MCF 10A (cell line): ENCODE results near the gene C19orf12. TPM values are rescaled to one million over a fixed set of nuclear protein-coding genes. Genes with fewer than 3 reads are reported as not detected.

Experiments
- BruUV-seq: library from RNA; stranded (reverse); fragments of 400-500 nt; replicated peaks from 2 replicates; lab custom pipeline; 2021; lab: Mats Ljungman, UMichigan
- CTCF ChIA-PET: fragments of 300-600 bp; sonication (Branson Sonifier 250); formaldehyde crosslinking; extraction: SDS; loops from one replicate; lab custom pipeline; 2021; ENCODE audit warnings: antibody characterized with exemption, inconsistent platforms; lab: Yijun Ruan, JAX
- POLR2A ChIA-PET: fragments of 300-600, 350-650 bp; sonication (Branson Sonifier 250); formaldehyde crosslinking; extraction: SDS; loops from one replicate; lab custom pipeline; 2020; ENCODE audit warnings: antibody characterized with exemption, inconsistent platforms; lab: Yijun Ruan, JAX
- DNase-seq: peaks from one replicate; pipeline ENCODE4 v3.0.0-alpha.2; 2018; ENCODE audit not compliant: unreplicated experiment
- H3K27ac Mint-ChIP-seq: one replicate; pipeline ENCODE4 v1.8.0; 2022; ENCODE audit warnings: mild to moderate bottlenecking, low read depth, mixed read lengths; ENCODE audit not compliant: unreplicated experiment
- H3K27me3 Mint-ChIP-seq: one replicate; pipeline ENCODE4 v1.8.0; 2022; ENCODE audit warnings: mixed read lengths; ENCODE audit not compliant: insufficient read depth, unreplicated experiment
- H3K36me3 Mint-ChIP-seq: one replicate; pipeline ENCODE4 v1.8.0; 2022; ENCODE audit warnings: mild to moderate bottlenecking, moderate library complexity, mixed read lengths; ENCODE audit not compliant: insufficient read depth, unreplicated experiment
- H3K4me1 Mint-ChIP-seq: one replicate; pipeline ENCODE4 v1.8.0; 2022; ENCODE audit warnings: mixed read lengths; ENCODE audit not compliant: insufficient read depth, unreplicated experiment
- H3K4me3 Mint-ChIP-seq: one replicate; pipeline ENCODE4 v1.8.0; 2022; ENCODE audit warnings: mild to moderate bottlenecking, moderate library complexity, mixed read lengths; ENCODE audit not compliant: unreplicated experiment
- H3K9me3 Mint-ChIP-seq: one replicate; pipeline ENCODE4 v1.8.0; 2022; ENCODE audit warnings: mixed read lengths; ENCODE audit not compliant: unreplicated experiment
- intact Hi-C: fragments of 100-400 bp; cut with micrococcal nuclease; formaldehyde crosslinking; loops from 2 replicates; pipeline ENCODE4 v1.14.1; 2022
- total RNA-seq: library from RNA; stranded (reverse); gene quantifications from 2 replicates; pipeline ENCODE4 v1.2.3, GENCODE V29; 2022
- TF ChIP-seq, protein P1 (sequence below): fragments of 200-600 bp; IDR thresholded peaks from one replicate; pipeline ENCODE4 v1.8.0; 2022; ENCODE audit warnings: antibody characterized with exemption, mild to moderate bottlenecking; ENCODE audit not compliant: unreplicated experiment

C19orf12 gene
- total RNA-seq, 1 experiment from 2014 or later: 21.6 TPM

DNA sequence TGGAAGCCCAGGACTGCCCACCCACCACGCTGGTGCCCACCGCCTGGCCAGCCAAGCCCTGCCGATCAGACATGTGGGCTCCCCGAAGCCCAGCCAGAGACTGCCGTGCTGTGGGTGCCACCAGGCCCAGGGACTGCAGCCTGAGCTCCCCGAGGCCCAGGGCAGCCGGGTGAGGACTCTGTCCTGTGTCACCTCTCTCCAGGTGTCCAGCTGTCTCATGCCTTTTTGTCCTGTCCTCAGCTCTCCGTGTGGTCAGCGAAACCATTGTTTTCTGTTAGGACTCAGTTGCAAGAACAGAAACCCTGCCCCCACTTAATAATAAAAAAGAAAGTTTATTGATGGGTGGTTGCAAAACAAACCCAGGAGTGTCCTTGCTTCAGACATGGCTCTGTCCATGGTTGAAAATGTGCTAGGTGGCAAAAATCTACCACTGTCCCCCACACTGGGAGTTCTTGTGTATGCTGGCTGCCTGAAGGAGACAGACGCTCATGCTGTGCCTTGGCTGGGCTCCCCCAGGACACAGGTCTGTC lies 39.9 kb downstream of the C19orf12 start:
- DNase-seq: no peak
- TF ChIP-seq, protein P1, sequence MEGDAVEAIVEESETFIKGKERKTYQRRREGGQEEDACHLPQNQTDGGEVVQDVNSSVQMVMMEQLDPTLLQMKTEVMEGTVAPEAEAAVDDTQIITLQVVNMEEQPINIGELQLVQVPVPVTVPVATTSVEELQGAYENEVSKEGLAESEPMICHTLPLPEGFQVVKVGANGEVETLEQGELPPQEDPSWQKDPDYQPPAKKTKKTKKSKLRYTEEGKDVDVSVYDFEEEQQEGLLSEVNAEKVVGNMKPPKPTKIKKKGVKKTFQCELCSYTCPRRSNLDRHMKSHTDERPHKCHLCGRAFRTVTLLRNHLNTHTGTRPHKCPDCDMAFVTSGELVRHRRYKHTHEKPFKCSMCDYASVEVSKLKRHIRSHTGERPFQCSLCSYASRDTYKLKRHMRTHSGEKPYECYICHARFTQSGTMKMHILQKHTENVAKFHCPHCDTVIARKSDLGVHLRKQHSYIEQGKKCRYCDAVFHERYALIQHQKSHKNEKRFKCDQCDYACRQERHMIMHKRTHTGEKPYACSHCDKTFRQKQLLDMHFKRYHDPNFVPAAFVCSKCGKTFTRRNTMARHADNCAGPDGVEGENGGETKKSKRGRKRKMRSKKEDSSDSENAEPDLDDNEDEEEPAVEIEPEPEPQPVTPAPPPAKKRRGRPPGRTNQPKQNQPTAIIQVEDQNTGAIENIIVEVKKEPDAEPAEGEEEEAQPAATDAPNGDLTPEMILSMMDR: no peak
- Mint-ChIP-seq H3K4me1 (peaks cover 18% of the 10 kb centered on the region), H3K9me3 (no peaks in the 10 kb centered on the region), H3K27me3 (no peaks in the 10 kb centered on the region), H3K4me3 (no peak overlapping the region), H3K27ac (no peak overlapping the region), H3K36me3 (peaks cover 14% of the 10 kb centered on the region)
- ChIA-PET CTCF (interaction anchor here (0.6 kb wide), 1 partner anchor 41 kb away, joined by 4 read pairs; no protein-coding TSS in a partner anchor), POLR2A (no interaction called here)
- intact Hi-C loops: no loop called here
- no TSS peak for BruUV-seq

DNA sequence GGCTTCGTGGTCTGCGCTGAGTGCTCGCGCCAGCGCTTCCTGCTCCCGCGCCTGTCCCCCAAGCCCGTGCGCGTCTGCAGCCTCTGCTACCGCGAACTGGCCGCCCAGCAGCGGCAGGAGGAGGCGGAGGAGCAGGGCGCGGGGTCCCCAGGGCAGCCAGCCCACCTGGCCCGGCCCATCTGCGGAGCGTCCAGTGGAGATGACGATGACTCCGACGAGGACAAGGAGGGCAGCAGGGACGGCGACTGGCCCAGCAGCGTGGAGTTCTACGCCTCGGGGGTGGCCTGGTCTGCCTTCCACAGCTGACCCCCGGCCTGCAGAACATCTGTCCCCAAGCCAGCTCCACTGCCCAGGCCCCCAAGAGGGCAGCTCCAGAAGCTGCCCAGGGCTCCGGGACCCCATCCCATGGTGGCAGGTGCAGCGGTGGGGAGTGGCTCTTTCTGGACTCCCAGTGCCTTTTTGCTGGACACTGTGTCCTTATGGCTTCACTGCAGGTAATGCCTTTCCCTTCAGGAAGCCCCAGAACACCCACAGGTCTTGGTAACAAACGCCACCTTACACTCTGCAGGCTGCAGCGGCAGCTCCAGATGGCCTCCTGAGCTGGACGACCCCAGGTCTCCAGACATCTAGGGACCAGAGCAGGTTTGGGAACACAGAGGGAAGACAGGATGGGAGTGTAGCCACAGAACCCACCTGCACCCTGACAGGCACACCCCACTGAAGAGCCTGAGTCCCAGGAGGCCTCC lies 40.5 kb downstream of the C19orf12 start:
- BruUV-seq: no TSS peak
- TF ChIP-seq, protein P1: no peak
- Mint-ChIP-seq H3K36me3 (peaks cover 14% of the 10 kb centered on the region), H3K4me3 (no peak overlapping the region), H3K27ac (no peak overlapping the region), H3K4me1 (peaks cover 18% of the 10 kb centered on the region), H3K9me3 (no peaks in the 10 kb centered on the region), H3K27me3 (no peaks in the 10 kb centered on the region)
- DNase-seq: no peak
- ChIA-PET POLR2A (no interaction called here), CTCF (no interaction called here)
- intact Hi-C loops: no loop called here

DNA sequence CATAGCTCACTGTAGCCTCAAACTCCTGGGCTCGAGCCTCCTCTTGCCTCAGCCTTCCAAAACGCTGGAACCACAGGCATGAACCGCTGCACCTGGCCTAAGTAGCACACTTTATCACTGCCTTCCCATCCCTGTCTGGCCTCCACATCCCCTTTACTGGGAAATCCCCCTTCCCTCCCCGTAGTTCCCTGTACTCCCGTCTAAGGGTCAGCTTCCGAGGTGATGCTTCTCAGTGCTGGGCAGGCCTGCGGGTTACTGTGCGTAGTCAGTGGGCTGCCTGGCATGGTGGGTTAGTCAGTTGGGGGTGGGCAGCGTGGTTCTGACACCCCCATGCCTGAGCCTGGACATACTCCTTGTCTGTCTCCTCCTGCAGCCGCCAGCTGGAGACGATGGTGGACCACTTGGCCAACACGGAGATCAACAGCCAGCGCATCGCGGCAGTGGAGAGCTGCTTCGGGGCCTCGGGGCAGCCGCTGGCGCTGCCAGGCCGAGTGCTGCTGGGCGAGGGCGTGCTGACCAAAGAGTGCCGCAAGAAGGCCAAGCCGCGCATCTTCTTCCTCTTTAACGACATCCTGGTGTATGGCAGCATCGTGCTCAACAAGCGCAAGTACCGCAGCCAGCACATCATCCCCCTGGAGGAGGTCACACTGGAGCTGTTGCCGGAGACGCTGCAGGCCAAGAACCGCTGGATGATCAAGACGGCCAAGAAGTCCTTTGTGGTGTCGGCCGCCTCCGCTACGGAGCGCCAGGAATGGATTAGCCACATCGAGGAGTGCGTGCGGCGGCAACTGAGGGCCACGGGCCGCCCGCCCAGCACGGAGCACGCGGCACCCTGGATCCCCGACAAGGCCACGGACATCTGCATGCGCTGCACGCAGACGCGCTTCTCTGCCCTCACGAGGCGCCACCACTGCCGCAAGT lies 41.4 kb downstream of the C19orf12 start:
- no peak for DNase-seq
- ChIA-PET CTCF (interaction anchor here (0.6 to 1.7 kb wide), 5 partner anchors 39 to 387 kb away, joined by 3 to 10 read pairs (median 4); no protein-coding TSS in a partner anchor), POLR2A (interaction anchor here (1.2 kb wide), 1 partner anchor 68 kb away, joined by 3 read pairs; the partner anchor contains the start of gene POP4)
- intact Hi-C loops: no loop called here
- no TSS peak for BruUV-seq
- TF ChIP-seq, protein P1: no peak
- Mint-ChIP-seq H3K4me1 (peaks cover 18% of the 10 kb centered on the region), H3K9me3 (no peaks in the 10 kb centered on the region), H3K27ac (no peak overlapping the region), H3K36me3 (peaks cover 14% of the 10 kb centered on the region), H3K27me3 (no peaks in the 10 kb centered on the region), H3K4me3 (no peak overlapping the region)
